H1 (cell line): ENCODE results near the gene MAN1C1. TPM values are rescaled to one million over a fixed set of nuclear protein-coding genes. Genes with fewer than 3 reads are reported as not detected.
"Not testable (repeated sequence)": the region's sequence is repeated elsewhere in the genome, so short reads cannot be mapped to it uniquely, and the experiment has no call there.

ENCODE experiments used
- CTCF ChIA-PET: fragments of 300-600 bp; sonication (Branson Sonifier 250); formaldehyde crosslinking; loops from one replicate; lab custom pipeline; 2021; ENCODE audit not compliant: partially characterized antibody; lab: Charles Lee
- POLR2A ChIA-PET: fragments of 300-600 bp; sonication (Branson Sonifier 250); formaldehyde crosslinking; loops from one replicate; lab custom pipeline; 2021; ENCODE audit warnings: inconsistent platforms; ENCODE audit not compliant: partially characterized antibody; lab: Charles Lee
- DNase-seq, 2 experiments: peaks; one replicate each; pipeline versions ENCODE4 v3.0.0 to v3.0.0-alpha.2; 2010 to 2022; ENCODE audit warnings: low spot score in 2 of 2, low read depth in 1 of 2, mixed read lengths in 1 of 2
- FAIRE-seq: peaks from 2 replicates; lab custom pipeline; 2011; peaks lifted over from hg19 to GRCh38; lab: Jason Lieb, UNC
- H2AFZ ChIP-seq: 2 replicates; pipeline ENCODE4 v1.8.1; 2012; ENCODE audit warnings: low read length, inconsistent platforms
- H2AK5ac ChIP-seq: 2 replicates; pipeline ENCODE4 v1.6.1; 2013; ENCODE audit warnings: low read depth, low read length
- H2BK120ac ChIP-seq: replicated peaks from 2 replicates; pipeline ENCODE3; 2013; ENCODE audit warnings: low read depth, low read length, inconsistent platforms
- H2BK12ac ChIP-seq: 2 replicates; pipeline ENCODE4 v1.6.1; 2013; ENCODE audit warnings: low read depth, low read length
- H2BK15ac ChIP-seq: 2 replicates; pipeline ENCODE4 v1.6.1; 2013; ENCODE audit warnings: low read length
- H2BK20ac ChIP-seq: 2 replicates; pipeline ENCODE4 v1.6.1; 2013; ENCODE audit warnings: low read length
- H2BK5ac ChIP-seq: 2 replicates; pipeline ENCODE4 v1.6.1; 2013; ENCODE audit warnings: low read depth, low read length
- H3K14ac ChIP-seq: 2 replicates; pipeline ENCODE4 v1.6.1; 2013; ENCODE audit warnings: inconsistent platforms; ENCODE audit not compliant: insufficient read length
- H3K18ac ChIP-seq: 2 replicates; pipeline ENCODE4 v1.6.1; 2013; ENCODE audit warnings: low read length; ENCODE audit errors: extremely low read depth
- H3K23ac ChIP-seq: 2 replicates; pipeline ENCODE4 v1.6.1; 2013; ENCODE audit warnings: inconsistent platforms; ENCODE audit not compliant: insufficient read length
- H3K23me2 ChIP-seq: 2 replicates; pipeline ENCODE4 v1.6.1; 2013; ENCODE audit warnings: low read depth, low read length
- H3K27ac ChIP-seq: 2 replicates; pipeline ENCODE4 v1.6.1; 2011; ENCODE audit warnings: low read depth, low read length, inconsistent platforms
- H3K27me3 ChIP-seq, 4 experiments: replicated peaks in 1 of 4; 1 replicate in 1 of 4; 2 replicates in 3 of 4; pipeline versions ENCODE4 v1.6.1 to v1.8.1; 2011 to 2013; ENCODE audit warnings: low read length in 3 of 4, mild to moderate bottlenecking in 3 of 4, inconsistent platforms in 2 of 4, mixed read lengths in 2 of 4, moderate library complexity in 1 of 4; ENCODE audit not compliant: control insufficient read depth in 3 of 4, insufficient read depth in 3 of 4; ENCODE audit errors: extremely low read depth in 1 of 4
- H3K36me3 ChIP-seq, 4 experiments: 2 replicates each; pipeline versions ENCODE4 v1.6.1 to v1.8.1; 2011 to 2013; ENCODE audit warnings: mild to moderate bottlenecking in 4 of 4, low read length in 3 of 4, moderate library complexity in 2 of 4, control low read depth in 1 of 4, inconsistent platforms in 1 of 4; ENCODE audit not compliant: insufficient read depth in 4 of 4, control insufficient read depth in 2 of 4
- H3K4ac ChIP-seq: replicated peaks from 2 replicates; pipeline ENCODE3; 2013; ENCODE audit warnings: low read length, low read depth, mixed read lengths, inconsistent platforms; ENCODE audit not compliant: insufficient read length
- H3K4me1 ChIP-seq, 4 experiments: replicated peaks in 1 of 4; 1 replicate in 1 of 4; 2 replicates in 3 of 4; pipeline versions ENCODE4 v1.6.1 to v1.8.1; 2011 to 2013; ENCODE audit warnings: low read length in 3 of 4, inconsistent platforms in 2 of 4, mixed read lengths in 1 of 4; ENCODE audit not compliant: insufficient read depth in 4 of 4, control insufficient read depth in 3 of 4
- H3K4me2 ChIP-seq, 2 experiments: 2 replicates each; pipeline versions ENCODE4 v1.6.1 to v1.8.1; 2011 to 2013; ENCODE audit warnings: low read depth in 2 of 2, low read length in 2 of 2, control low read depth in 1 of 2, inconsistent platforms in 1 of 2, mild to moderate bottlenecking in 1 of 2; ENCODE audit not compliant: insufficient read depth in 1 of 2
- H3K4me3 ChIP-seq, 4 experiments: fragments of 200-600, 300-600 bp in 1 of 4; sonication (generic), shearing (Covaris generic), sonication (Bioruptor Twin) in 1 of 4; 2 replicates each; pipeline versions ENCODE4 v1.5.1 to v1.8.1; 2011 to 2016; ENCODE audit warnings: low read length in 4 of 4, low read depth in 3 of 4, control low read depth in 2 of 4, inconsistent platforms in 2 of 4, mild to moderate bottlenecking in 2 of 4, mixed read lengths in 1 of 4, moderate library complexity in 1 of 4; ENCODE audit not compliant: insufficient read depth in 2 of 4; ENCODE audit errors: extremely low read depth in 1 of 4
- H3K56ac ChIP-seq: replicated peaks from 2 replicates; pipeline ENCODE3; 2013; ENCODE audit warnings: low read depth, mild to moderate bottlenecking, mixed read lengths, low read length, inconsistent platforms; ENCODE audit not compliant: insufficient read length
- H3K79me1 ChIP-seq: 2 replicates; pipeline ENCODE4 v1.6.1; 2013; ENCODE audit warnings: low read depth, low read length, control low read depth
- H3K79me2 ChIP-seq, 2 experiments: 2 replicates each; pipeline versions ENCODE4 v1.6.1 to v1.8.1; 2012 to 2013; ENCODE audit warnings: low read length in 2 of 2, mild to moderate bottlenecking in 2 of 2, inconsistent platforms in 1 of 2; ENCODE audit not compliant: insufficient read depth in 2 of 2, control insufficient read depth in 1 of 2
- H3K9ac ChIP-seq, 4 experiments: replicated peaks in 1 of 4; 1 replicate in 1 of 4; 2 replicates in 3 of 4; pipeline versions ENCODE4 v1.6.1 to v1.8.1; 2011 to 2013; ENCODE audit warnings: low read depth in 3 of 4, low read length in 3 of 4, control low read depth in 2 of 4, mild to moderate bottlenecking in 2 of 4, moderate library complexity in 2 of 4, inconsistent platforms in 1 of 4; ENCODE audit errors: extremely low read depth in 1 of 4
- H3K9me3 ChIP-seq, 2 experiments: 2 replicates each; pipeline versions ENCODE4 v1.6.1 to v1.8.1; 2012 to 2013; ENCODE audit warnings: mild to moderate bottlenecking in 2 of 2, moderate library complexity in 2 of 2, control low read depth in 1 of 2, inconsistent platforms in 1 of 2, low read depth in 1 of 2, low read length in 1 of 2, mixed read lengths in 1 of 2; ENCODE audit not compliant: insufficient read depth in 2 of 2
- H4K20me1 ChIP-seq, 2 experiments: replicated peaks in 1 of 2; 2 replicates each; pipeline versions ENCODE3 to v1.8.1; 2011 to 2013; ENCODE audit warnings: inconsistent platforms in 2 of 2, low read length in 2 of 2, mild to moderate bottlenecking in 1 of 2; ENCODE audit not compliant: insufficient read depth in 2 of 2, control insufficient read depth in 1 of 2
- H4K5ac ChIP-seq: 2 replicates; pipeline ENCODE4 v1.6.1; 2013; ENCODE audit warnings: low read length, low read depth, mixed read lengths, inconsistent platforms; ENCODE audit not compliant: insufficient read length
- H4K8ac ChIP-seq: 2 replicates; pipeline ENCODE4 v1.8.0; 2013; ENCODE audit warnings: mild to moderate bottlenecking, moderate library complexity, low read length, inconsistent platforms; ENCODE audit not compliant: insufficient read depth; ENCODE audit errors: extremely low read depth
- H4K91ac ChIP-seq: replicated peaks from 2 replicates; pipeline ENCODE3; 2013; ENCODE audit warnings: low read length, mixed read lengths, inconsistent platforms; ENCODE audit not compliant: insufficient read length
- EP300 ChIP-seq, 2 experiments: IDR thresholded peaks; 1 replicate in 1 of 2; 2 replicates in 1 of 2; pipeline ENCODE4 v1.6.1; 2011 to 2012; ENCODE audit warnings: low read depth in 2 of 2, low read length in 2 of 2, mild to moderate bottlenecking in 2 of 2, borderline replicate concordance in 1 of 2, inconsistent platforms in 1 of 2, moderate library complexity in 1 of 2
- WGBS, 2 experiments: shearing (Covaris generic) in 1 of 2; methylation state at CpG; one replicate each; pipeline versions ENCODE4 v1.1.6 to v1.1.7; 2013 to 2015; ENCODE audit warnings: low lambda C conversion rate in 2 of 2, mixed read lengths in 2 of 2, inconsistent platforms in 1 of 2, low coverage in 1 of 2, missing lambda C conversion rate in 1 of 2; ENCODE audit not compliant: insufficient replicate concordance in 2 of 2, insufficient coverage in 1 of 2, insufficient read length in 1 of 2; ENCODE audit errors: extremely low coverage in 1 of 2, missing lambda C conversion rate in 1 of 2; 5-methylcytosine and 5-hydroxymethylcytosine counted together
- polyA plus RNA-seq, 7 experiments: library from polyadenylated mRNA; depleted of rRNA in 3 of 7; stranded (reverse) in 5 of 7; unstranded in 2 of 7; fragments of >200 nt in 5 of 7; fragments of 200-250 nt in 2 of 7; gene quantifications; 1 replicate in 5 of 7; 2 replicates in 1 of 7; 4 replicates in 1 of 7; pipeline versions ENCODE4 v1.2.1 to v1.2.3, GENCODE V29; 2011 to 2013; ENCODE audit warnings: missing spikeins in 2 of 7, mixed read lengths in 2 of 7
- total RNA-seq: library from RNA; stranded (reverse); fragmentation: NEBNext Ultra II Directional; extraction: Animal tissue kit (Norgen Biotek cat#: 25700); gene quantifications from 2 replicates; pipeline ENCODE4 v1.2.1, GENCODE V29; 2021

MAN1C1 gene
- total and polyA plus RNA-seq, 2 of the 8 experiments (the other 6 are each of a cell fraction or from before 2014, with no cell fraction given), result 7.8 to 15.2 TPM

- H3K4me1 ChIP-seq, H4K8ac ChIP-seq, FAIRE-seq, H2BK120ac ChIP-seq, H2BK20ac ChIP-seq, H2AFZ ChIP-seq, H3K79me2 ChIP-seq, H2BK15ac ChIP-seq, H2AK5ac ChIP-seq, H3K14ac ChIP-seq, H3K27ac ChIP-seq, H3K56ac ChIP-seq, H4K5ac ChIP-seq, H3K9ac ChIP-seq, H3K18ac ChIP-seq, H3K4me3 ChIP-seq, H4K91ac ChIP-seq, H3K23me2 ChIP-seq, H3K23ac ChIP-seq, H2BK12ac ChIP-seq, POLR2A ChIA-PET, H4K20me1 ChIP-seq, H3K79me1 ChIP-seq, H3K36me3 ChIP-seq, H3K9me3 ChIP-seq, H2BK5ac ChIP-seq, H3K27me3 ChIP-seq, H3K4me2 ChIP-seq, H3K4ac ChIP-seq: not testable (repeated sequence)
- WGBS, 2 experiments, result 90% methylated on average over 7 of the region's 7 CpGs; no CpG with 5 or more reads in 1 of the 2 experiments
- peak in 1 of 2 experiments; percentile 41 for DNase-seq
- CTCF ChIA-PET, result interaction anchor here (0.9 kb wide), 1 partner anchor 56 kb away, joined by 3 read pairs; no protein-coding TSS in a partner anchor
- peak in 1 of 2 experiments; percentile 52; a peak in 1 of 3 replicates for TF ChIP-seq EP300 (IDR thresholded peaks at IDR 0.05; ENCODE audit: borderline replicate concordance in 1 of 2, low read depth in 2 of 2, low read length in 2 of 2)
These were observed 19.6 kb downstream of the MAN1C1 start for GRCh38 chr1:25636141-25636540.
